H9 (cell line): ENCODE results near the gene HELQ. TPM values are rescaled to one million over a fixed set of nuclear protein-coding genes. Genes with fewer than 3 reads are reported as not detected.

Experiments
- DNase-seq: peaks from one replicate; pipeline ENCODE4 v3.0.0-alpha.2; 2017
- H2AFZ ChIP-seq: one replicate; pipeline ENCODE4 v1.6.1; 2013; ENCODE audit warnings: mild to moderate bottlenecking, low read length, control low read depth, moderate library complexity
- H2AK5ac ChIP-seq: 2 replicates; pipeline ENCODE4 v1.6.1; 2013; ENCODE audit warnings: low read length, control low read depth, mixed read lengths; ENCODE audit not compliant: insufficient read length
- H2BK120ac ChIP-seq: one replicate; pipeline ENCODE4 v1.6.1; 2013; ENCODE audit warnings: low read depth, mild to moderate bottlenecking, low read length, control low read depth, inconsistent platforms; ENCODE audit not compliant: poor library complexity, severe bottlenecking
- H2BK12ac ChIP-seq: 2 replicates; pipeline ENCODE4 v1.6.1; 2013; ENCODE audit warnings: low read length, control low read depth, mixed read lengths, low read depth; ENCODE audit not compliant: insufficient read length
- H2BK15ac ChIP-seq: 2 replicates; pipeline ENCODE4 v1.6.1; 2013; ENCODE audit warnings: low read depth, low read length, control low read depth
- H2BK20ac ChIP-seq: one replicate; pipeline ENCODE4 v1.6.1; 2013; ENCODE audit warnings: low read depth, mild to moderate bottlenecking, low read length, control low read depth, inconsistent platforms; ENCODE audit not compliant: poor library complexity, severe bottlenecking
- H2BK5ac ChIP-seq: 2 replicates; pipeline ENCODE4 v1.6.1; 2013; ENCODE audit warnings: low read length, control low read depth, mixed read lengths; ENCODE audit not compliant: insufficient read length
- H3K14ac ChIP-seq: 2 replicates; pipeline ENCODE4 v1.6.1; 2013; ENCODE audit warnings: low read length, control low read depth; ENCODE audit not compliant: insufficient read depth
- H3K18ac ChIP-seq: 2 replicates; pipeline ENCODE4 v1.6.1; 2013; ENCODE audit warnings: low read depth, mild to moderate bottlenecking, mixed read lengths, low read length, control low read depth; ENCODE audit not compliant: insufficient read length
- H3K23ac ChIP-seq: 2 replicates; pipeline ENCODE4 v1.6.1; 2013; ENCODE audit warnings: low read length, control low read depth, mixed read lengths, low read depth; ENCODE audit not compliant: insufficient read length
- H3K23me2 ChIP-seq: 2 replicates; pipeline ENCODE4 v1.6.1; 2013; ENCODE audit warnings: low read depth, mild to moderate bottlenecking, mixed read lengths, low read length, control low read depth; ENCODE audit not compliant: insufficient read length, poor library complexity, severe bottlenecking
- H3K27ac ChIP-seq: 2 replicates; pipeline ENCODE4 v1.5.1; 2013; ENCODE audit warnings: low read length, control low read depth, mixed read lengths, low read depth; ENCODE audit not compliant: insufficient read length
- H3K27me3 ChIP-seq: 2 replicates; pipeline ENCODE4 v1.6.1; 2013; ENCODE audit warnings: low read length, control low read depth, inconsistent platforms; ENCODE audit not compliant: insufficient read depth
- H3K4ac ChIP-seq: 2 replicates; pipeline ENCODE4 v1.6.1; 2013; ENCODE audit warnings: low read depth, mild to moderate bottlenecking, control low read depth, inconsistent platforms, low read length, moderate library complexity
- H3K4me1 ChIP-seq: 2 replicates; pipeline ENCODE4 v1.6.1; 2013; ENCODE audit warnings: low read length, control low read depth, inconsistent platforms; ENCODE audit not compliant: insufficient read depth
- H3K4me2 ChIP-seq: 2 replicates; pipeline ENCODE4 v1.6.1; 2013; ENCODE audit warnings: low read length, control low read depth, mixed read lengths; ENCODE audit not compliant: insufficient read length, insufficient read depth
- H3K56ac ChIP-seq: 2 replicates; pipeline ENCODE4 v1.6.1; 2013; ENCODE audit warnings: low read depth, mild to moderate bottlenecking, mixed read lengths, low read length, control low read depth; ENCODE audit not compliant: insufficient read length
- H3K79me1 ChIP-seq: 2 replicates; pipeline ENCODE4 v1.6.1; 2013; ENCODE audit warnings: low read depth, mild to moderate bottlenecking, moderate library complexity, low read length, control low read depth, inconsistent platforms; ENCODE audit not compliant: insufficient read depth, poor library complexity, severe bottlenecking
- H3K79me2 ChIP-seq: 2 replicates; pipeline ENCODE4 v1.6.1; 2013; ENCODE audit warnings: low read length, control low read depth, inconsistent platforms; ENCODE audit not compliant: insufficient read depth
- H3K9ac ChIP-seq: 2 replicates; pipeline ENCODE4 v1.6.1; 2013; ENCODE audit warnings: low read length, control low read depth, mixed read lengths; ENCODE audit not compliant: insufficient read length; ENCODE audit errors: extremely low read depth
- H3K9me3 ChIP-seq: one replicate; pipeline ENCODE4 v1.6.1; 2013; ENCODE audit warnings: low read depth, low read length, inconsistent platforms; ENCODE audit not compliant: control insufficient read depth
- H3T11ph ChIP-seq: one replicate; pipeline ENCODE4 v1.6.1; 2013; ENCODE audit warnings: mild to moderate bottlenecking, low read length, control low read depth, inconsistent platforms
- H4K20me1 ChIP-seq: one replicate; pipeline ENCODE4 v1.6.1; 2013; ENCODE audit not compliant: control insufficient read depth, insufficient read length, insufficient read depth
- H4K5ac ChIP-seq: 2 replicates; pipeline ENCODE4 v1.6.1; 2013; ENCODE audit warnings: low read depth, mild to moderate bottlenecking, mixed read lengths, low read length, control low read depth; ENCODE audit not compliant: insufficient read length
- H4K8ac ChIP-seq: replicated peaks from 2 replicates; pipeline ENCODE4 v1.6.1; 2013; ENCODE audit warnings: low read length, control low read depth, mixed read lengths, low read depth; ENCODE audit not compliant: insufficient read length
- H4K91ac ChIP-seq: 2 replicates; pipeline ENCODE4 v1.6.1; 2013; ENCODE audit warnings: low read depth, mild to moderate bottlenecking, moderate library complexity, mixed read lengths, low read length, control low read depth; ENCODE audit not compliant: insufficient read length
- H3K27ac Mint-ChIP-seq, 3 experiments: 2 replicates in 2 of 3; 3 replicates in 1 of 3; pipeline ENCODE4 v1.8.0; 2020 to 2021; ENCODE audit warnings: mixed read lengths in 3 of 3, mild to moderate bottlenecking in 1 of 3, moderate library complexity in 1 of 3
- H3K27me3 Mint-ChIP-seq: 2 replicates; pipeline ENCODE4 v1.8.0; 2021; ENCODE audit warnings: low read depth, mild to moderate bottlenecking, moderate library complexity, mixed read lengths
- H3K36me3 Mint-ChIP-seq, 3 experiments: 2 replicates in 2 of 3; 3 replicates in 1 of 3; pipeline ENCODE4 v1.8.0; 2020 to 2021; ENCODE audit warnings: low read depth in 3 of 3, mixed read lengths in 3 of 3; ENCODE audit not compliant: insufficient read depth in 1 of 3
- H3K4me1 Mint-ChIP-seq, 2 experiments: 2 replicates each; pipeline ENCODE4 v1.8.0; 2020; ENCODE audit warnings: mixed read lengths in 2 of 2
- H3K4me3 Mint-ChIP-seq, 2 experiments: 2 replicates in 1 of 2; 3 replicates in 1 of 2; pipeline ENCODE4 v1.8.0; 2020 to 2021; ENCODE audit warnings: mild to moderate bottlenecking in 2 of 2, mixed read lengths in 2 of 2, moderate library complexity in 1 of 2
- H3K9me3 Mint-ChIP-seq, 2 experiments: 2 replicates in 1 of 2; 3 replicates in 1 of 2; pipeline ENCODE4 v1.8.0; 2020; ENCODE audit warnings: mild to moderate bottlenecking in 2 of 2, mixed read lengths in 2 of 2, moderate library complexity in 1 of 2
- WGBS: extraction: QIAGEN DNeasy Blood & Tissue Kit; methylation state at CpG from one replicate; pipeline ENCODE4 v1.1.7; 2013; ENCODE audit warnings: missing lambda C conversion rate, low lambda C conversion rate, mixed read lengths; ENCODE audit not compliant: insufficient read length; ENCODE audit errors: extremely low coverage; 5-methylcytosine and 5-hydroxymethylcytosine counted together
- total RNA-seq: library from RNA; stranded (reverse); gene quantifications from 2 replicates; pipeline ENCODE4 v1.2.1, GENCODE V29; 2021
- TF ChIP-seq, protein P1 (sequence below): fragments of 200-600 bp; sonication (generic); conservative IDR thresholded peaks from 3 replicates; pipeline ENCODE4 v1.8.0; 2021; ENCODE audit warnings: antibody characterized with exemption, mild to moderate bottlenecking

Gene HELQ
- total RNA-seq, 1 experiment from 2014 or later = 16.2 TPM

DNA sequence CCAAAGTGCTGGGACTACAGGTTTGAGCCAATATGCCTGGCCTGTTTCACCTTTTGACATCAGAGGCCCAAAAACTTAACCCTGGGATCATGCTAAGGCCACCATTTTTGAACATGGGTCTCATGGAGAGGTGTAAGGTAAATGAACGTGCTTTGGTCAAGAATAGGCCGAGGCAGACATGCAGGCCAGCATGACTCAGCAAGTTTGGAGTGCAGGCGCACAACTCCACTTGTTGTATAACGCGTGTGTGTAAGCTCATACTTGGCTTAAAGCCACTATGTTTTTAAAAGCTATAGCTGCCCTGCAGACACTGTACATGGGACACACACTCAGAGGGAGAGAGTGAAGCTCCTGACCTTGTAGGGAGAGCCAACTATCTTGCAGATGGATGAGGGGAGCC, 77.2 kb downstream of the HELQ start:
- Histone ChIP-seq H3K27ac (no peak overlapping the region), H4K8ac (no peak overlapping the region), H3K4me1 (no peaks in the 10 kb centered on the region), H4K20me1 (no peaks in the 10 kb centered on the region), H3K23ac (no peak overlapping the region), H3K4ac (no peak overlapping the region), H4K5ac (no peak overlapping the region), H3K14ac (no peak overlapping the region), H3K23me2 (no peaks in the 10 kb centered on the region), H2BK20ac (no peak overlapping the region), H3K27me3 (no peaks in the 10 kb centered on the region), H2AK5ac (no peak overlapping the region), H2BK5ac (no peak overlapping the region), H3T11ph (no peak overlapping the region), H3K18ac (no peak overlapping the region), H3K9ac (no peak overlapping the region), H2BK15ac (no peak overlapping the region), H3K79me1 (no peaks in the 10 kb centered on the region), H3K56ac (no peak overlapping the region), H3K79me2 (no peaks in the 10 kb centered on the region), H4K91ac (no peak overlapping the region), H3K9me3 (peaks cover 17% of the 10 kb centered on the region), H3K4me2 (no peak overlapping the region), H2AFZ (no peak overlapping the region), H2BK120ac (no peak overlapping the region), H2BK12ac (no peak overlapping the region)
- H3K9me3 Mint-ChIP-seq = peaks cover 37 to 39% of the 10 kb centered on the region in 2 experiments
- no peak for DNase-seq
- WGBS = no CpG with 5 or more reads among the region's 5 CpGs
- no peak overlapping the region for H3K27ac Mint-ChIP-seq
- H3K4me1 Mint-ChIP-seq = no peaks in the 10 kb centered on the region; a peak in 1 of 4 replicates
- TF ChIP-seq, protein P1, sequence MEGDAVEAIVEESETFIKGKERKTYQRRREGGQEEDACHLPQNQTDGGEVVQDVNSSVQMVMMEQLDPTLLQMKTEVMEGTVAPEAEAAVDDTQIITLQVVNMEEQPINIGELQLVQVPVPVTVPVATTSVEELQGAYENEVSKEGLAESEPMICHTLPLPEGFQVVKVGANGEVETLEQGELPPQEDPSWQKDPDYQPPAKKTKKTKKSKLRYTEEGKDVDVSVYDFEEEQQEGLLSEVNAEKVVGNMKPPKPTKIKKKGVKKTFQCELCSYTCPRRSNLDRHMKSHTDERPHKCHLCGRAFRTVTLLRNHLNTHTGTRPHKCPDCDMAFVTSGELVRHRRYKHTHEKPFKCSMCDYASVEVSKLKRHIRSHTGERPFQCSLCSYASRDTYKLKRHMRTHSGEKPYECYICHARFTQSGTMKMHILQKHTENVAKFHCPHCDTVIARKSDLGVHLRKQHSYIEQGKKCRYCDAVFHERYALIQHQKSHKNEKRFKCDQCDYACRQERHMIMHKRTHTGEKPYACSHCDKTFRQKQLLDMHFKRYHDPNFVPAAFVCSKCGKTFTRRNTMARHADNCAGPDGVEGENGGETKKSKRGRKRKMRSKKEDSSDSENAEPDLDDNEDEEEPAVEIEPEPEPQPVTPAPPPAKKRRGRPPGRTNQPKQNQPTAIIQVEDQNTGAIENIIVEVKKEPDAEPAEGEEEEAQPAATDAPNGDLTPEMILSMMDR = no peak
- no peak overlapping the region for H3K4me3 Mint-ChIP-seq
- peaks cover 16 to 25% (median 18%) of the 10 kb centered on the region in 3 experiments for H3K36me3 Mint-ChIP-seq
- H3K27me3 Mint-ChIP-seq = peaks cover 13% of the 10 kb centered on the region
